GM18909 (cell line): ENCODE data around the gene ARFGEF3.
"Not testable (repeated sequence)": the region's sequence is repeated elsewhere in the genome, so short reads cannot be mapped to it uniquely, and the experiment has no call there.

ENCODE experiments used
- ATAC-seq: cut with Tn5 transposase; IDR thresholded peaks from one replicate; pipeline ENCODE4 v1.9.1; 2021; ENCODE audit warnings: mild to moderate bottlenecking; ENCODE audit not compliant: unreplicated experiment, poor library complexity

Gene ARFGEF3

DNA sequence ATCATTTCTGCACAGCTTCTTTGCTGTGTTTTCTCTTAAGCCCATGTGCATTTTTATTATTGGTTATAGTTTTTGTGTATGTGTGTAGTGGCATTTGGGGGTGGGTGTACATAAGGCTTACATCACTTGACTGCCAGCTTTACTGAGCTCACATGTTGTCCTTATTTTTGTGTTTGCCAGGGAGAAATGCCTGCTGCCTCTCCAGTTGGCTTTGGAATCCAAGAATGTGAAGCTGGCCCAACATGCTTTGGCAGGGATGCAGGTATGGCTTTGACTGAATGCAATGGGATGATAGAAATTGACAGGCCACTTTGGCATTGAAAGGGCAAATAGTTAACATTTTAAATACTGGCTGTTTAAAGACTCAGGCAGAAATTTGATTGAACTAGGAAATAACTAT is 45.1 kb downstream of the ARFGEF3 start:
- no peak for ATAC-seq

DNA sequence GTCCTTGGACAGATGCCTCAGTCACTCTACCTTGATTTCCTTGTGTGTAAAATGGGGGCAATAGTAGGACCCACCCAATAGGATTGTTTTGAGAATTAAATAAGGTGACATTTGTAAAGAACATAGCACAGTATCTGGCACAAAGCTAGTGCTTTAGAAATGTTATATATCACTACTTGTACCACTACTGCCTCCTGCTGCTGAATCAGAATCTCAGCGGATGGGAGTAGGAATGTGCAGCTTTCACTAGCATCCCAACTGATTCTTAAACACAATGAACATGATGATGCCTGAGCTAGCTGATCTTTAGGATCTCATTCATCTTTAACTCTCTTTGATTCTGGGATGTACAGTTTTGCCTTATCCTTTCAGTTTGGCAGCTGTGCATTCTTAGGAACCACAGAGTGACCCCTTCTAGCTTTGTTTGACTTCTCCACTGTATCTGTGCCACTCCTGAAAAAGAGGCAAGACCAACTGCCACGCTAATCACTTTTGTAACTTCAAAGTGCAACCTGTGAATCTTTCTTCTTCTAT is 49.4 kb downstream of the ARFGEF3 start:
- no peak for ATAC-seq

DNA sequence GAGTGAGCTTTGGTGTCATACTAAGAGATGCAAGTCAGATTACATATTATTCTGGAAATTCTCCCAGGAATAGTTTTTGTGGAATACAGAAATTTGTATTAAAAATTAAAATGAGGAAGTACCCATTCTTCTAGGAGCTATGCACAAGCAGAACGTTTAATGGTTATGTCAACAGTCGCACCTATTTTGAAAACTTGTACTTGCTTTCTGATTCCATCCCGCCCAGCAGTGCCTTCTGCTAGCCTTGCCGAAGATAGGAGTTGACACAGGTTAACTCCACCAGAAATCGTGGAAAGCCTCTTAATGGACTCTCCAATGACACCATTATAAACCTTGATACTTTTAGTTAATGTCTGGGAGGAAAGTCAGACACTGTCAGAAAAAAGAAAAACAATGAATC is 49.9 kb downstream of the ARFGEF3 start:
- ATAC-seq = no peak

DNA sequence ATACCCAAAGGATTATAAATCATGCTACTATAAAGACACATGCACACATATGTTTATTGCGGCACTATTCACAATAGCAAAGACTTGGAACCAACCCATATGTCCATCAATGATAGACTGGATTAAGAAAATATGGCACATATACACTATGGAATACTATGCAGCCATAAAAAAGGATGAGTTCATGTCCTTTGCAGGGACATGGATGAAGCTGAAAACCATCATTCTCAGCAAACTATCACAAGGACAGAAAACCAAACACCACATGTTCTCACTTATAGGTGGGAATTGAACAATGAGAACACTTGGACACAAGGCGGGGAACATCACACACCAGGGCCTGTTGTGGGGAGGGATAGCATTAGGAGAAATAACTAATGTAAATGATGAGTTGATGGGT is 50.8 kb downstream of the ARFGEF3 start:
- ATAC-seq = not testable (repeated sequence)

DNA sequence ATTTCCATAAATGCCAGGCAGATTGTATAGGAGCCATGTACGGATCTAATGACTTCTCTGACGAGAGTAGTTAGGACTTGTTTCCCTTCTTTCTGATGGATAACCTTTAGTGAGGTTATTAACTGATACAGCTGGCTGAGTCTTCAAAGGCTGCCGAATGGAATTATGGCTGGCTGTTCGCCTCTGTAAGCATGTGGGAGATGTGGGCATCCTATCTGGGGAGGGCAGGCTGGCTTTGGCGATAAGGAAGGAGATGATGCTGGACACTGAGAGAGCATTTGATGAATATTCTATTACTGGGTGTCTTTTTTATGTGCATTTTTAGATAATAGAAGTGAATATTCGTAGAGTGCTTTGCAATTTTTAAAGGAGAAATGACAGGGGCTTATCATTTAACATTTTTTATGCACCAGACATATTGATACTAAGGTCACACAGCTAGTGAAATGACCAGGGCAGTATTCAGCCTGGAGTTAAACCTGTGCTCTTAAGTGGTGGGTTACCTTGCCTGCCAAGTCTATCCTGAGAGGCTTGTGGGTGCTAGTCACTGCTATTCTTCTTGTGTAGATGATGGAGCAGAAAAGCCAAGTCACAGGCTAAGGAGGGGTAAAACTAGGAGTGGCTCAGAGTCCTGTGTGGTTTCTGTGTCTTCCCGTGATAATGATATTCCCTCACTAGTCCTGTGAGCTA is 53.5 kb downstream of the ARFGEF3 start:
- ATAC-seq = no peak

DNA sequence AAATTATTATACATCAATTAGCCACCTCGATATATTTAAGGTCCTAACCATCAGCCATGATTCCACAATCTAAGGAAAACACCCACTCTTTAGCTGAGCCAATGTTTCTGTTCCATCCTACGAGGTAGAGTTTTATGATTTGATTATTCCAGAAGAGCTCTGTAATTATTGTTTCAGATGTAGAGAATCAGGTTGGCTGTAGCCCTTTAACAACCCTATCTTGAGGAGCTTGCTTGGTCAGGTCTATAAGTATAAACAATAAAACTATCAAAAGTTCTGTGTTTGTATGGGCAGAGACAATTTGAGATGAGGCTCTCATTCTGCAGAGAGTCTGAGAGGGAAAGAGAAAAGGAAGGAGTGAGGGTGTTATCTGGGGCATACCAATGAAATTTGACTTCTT is 56.7 kb downstream of the ARFGEF3 start, which contains the start of gene PBOV1:
Gene PBOV1, minus strand, starts transcription at position 43 of the 400 bp plus-strand sequence. CDS start 96 bp downstream, outside the sequence.
- ATAC-seq = no peak

DNA sequence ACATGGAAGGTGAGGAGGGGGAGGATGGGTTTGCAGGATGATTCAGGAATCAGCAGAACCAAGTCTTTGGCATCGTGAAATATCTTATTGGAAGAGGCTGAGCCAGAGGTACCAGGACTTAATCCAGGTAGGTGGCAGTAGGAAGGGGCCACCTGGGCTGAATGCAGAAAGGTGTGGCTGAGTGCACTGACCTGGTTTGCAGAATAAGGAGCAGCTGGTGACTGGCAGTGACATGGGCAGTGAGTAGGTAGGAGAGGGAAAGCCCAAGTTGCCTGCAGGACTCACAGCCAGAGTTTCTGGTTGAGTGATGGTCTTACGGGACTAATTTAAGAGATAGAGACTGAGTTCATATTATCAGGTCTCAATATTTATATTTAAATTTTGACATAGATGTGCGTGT is 57.7 kb downstream of the ARFGEF3 start:
- ATAC-seq = no peak

DNA sequence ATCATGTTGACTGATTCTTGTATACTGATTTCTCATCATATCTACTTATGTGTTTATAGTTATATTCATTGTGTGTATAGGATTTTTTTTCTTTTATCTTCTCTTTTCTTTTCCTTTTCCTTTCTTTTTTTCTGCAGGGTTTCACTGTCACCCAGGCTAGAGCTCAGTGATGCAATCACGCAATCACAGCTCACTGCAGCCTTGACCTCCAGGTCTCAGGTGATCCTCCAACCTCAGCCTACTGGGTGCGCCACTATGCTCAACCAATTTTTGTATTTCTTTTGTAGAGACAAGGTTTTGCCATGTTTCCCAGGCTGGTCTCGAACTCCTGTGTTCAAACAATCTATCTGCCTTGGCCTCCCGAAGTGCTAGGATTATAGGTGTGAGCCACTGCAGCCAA is 58.2 kb downstream of the ARFGEF3 start:
- ATAC-seq = no peak

DNA sequence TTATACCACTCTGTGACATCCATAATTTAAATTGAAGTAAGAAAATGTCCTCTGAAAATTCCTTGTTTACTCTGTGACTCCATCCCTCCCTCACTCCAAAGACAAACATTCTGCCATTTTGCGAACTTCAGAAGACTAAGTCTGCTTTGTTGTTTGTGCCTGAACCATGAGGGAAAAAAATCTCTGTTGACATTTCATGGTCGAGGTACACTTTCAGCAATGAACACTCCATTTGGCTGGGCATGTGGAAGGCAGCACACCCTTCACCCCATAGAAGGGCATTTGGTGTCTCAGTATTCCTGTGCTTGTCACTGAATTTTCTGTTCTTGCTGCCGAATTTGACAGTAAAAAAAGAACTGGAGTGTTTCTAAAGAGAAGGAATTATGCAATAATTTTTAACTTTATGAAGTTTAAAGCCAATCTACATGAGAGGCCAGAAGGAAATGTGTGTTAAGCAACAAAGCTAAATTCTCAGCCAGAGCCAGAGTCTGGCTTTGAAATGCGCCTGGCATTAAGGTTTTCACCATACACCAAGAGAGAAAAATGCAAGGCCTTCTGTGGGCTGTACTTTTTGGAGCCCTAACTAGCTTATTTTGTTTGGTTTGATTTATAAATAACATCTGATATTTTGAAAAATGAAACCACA is 61.3 kb downstream of the ARFGEF3 start:
- ATAC-seq = no peak

DNA sequence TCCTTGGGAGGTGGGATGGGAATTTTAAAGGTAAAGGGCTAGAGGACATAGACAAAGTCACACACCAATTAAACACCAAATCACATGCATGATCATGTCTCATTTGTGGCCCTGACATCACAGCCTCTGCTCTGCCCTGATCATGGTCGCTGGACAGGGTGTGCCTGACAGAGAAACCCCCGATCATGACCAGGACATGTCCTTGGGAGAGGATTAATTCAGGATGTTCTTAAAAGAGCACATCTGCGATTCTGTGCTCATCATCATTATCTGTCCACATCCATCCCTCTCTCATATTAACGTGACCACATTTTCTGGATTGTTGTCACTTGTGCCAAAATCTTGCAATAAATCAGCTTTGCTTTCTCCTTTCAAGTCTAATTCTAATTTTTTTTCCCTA is 64.2 kb downstream of the ARFGEF3 start:
- no peak for ATAC-seq

DNA sequence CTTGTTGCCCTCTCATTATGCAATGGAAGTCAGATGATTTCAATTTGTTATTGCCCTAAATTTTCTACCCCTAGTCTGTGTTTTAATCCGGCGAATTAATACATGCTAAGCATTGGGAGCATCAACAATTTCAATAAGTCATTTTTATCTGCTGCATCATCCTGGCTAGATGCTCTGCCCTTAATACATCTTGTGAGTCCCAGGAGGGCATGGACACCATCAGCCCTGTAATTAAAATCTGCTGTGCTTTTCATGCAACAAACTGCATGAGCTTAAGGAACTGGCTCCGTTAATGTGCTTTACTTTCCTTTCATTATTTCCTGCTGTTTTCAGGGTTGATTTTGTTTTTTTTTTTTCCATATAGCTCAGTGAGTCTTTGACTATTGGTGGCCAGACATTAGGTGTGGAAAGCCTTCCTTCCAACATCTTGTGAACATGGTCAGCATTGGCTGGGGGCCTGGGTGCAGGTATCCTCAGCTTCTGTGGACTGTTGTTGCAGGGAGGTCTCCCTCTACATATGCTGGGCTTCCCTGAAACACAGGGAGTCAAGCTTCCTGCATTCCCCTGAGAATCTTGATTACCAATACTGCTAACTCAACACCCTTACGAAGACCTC is 65.1 kb downstream of the ARFGEF3 start:
- ATAC-seq = no peak

DNA sequence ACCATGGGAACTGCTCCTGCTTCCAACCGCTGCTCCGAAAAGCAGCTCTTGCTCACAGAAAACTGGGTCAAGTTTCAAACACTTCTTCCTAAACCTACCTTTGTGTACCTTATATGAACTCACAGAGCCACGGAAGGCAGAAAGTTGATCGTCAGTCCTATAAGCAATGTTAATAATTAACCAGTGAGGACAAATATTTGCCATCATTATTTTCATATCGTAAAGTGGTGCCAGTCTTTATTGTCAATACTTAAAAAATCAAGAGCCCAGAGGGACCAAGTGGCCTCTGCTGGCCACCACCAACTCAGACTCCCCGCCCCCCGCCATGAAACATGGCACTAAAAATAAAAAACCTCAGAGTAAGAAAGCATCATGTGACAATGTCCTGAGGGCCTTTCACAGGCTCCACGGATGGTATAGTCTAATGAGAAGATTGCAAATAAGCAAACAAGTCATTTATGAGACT is 65.6 kb downstream of the ARFGEF3 start:
- ATAC-seq = no peak

DNA sequence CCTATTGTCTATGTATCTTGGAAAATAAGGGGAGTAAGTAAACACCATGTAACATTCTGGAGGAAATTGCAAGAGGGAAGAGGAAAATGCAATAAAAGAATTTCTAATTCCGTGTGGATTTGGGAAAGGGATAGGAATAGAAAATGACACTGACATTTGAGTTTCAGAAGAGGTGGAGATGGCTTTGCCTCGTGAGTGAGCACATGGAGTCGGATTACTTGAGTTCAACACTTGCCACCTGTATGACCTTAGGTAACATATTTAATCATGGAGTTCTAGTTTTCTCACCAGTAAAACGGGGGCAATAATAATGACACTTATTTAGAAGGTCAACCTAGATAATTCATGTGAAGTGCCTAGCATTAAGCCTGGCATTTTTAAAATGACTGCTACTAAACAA is 67.3 kb downstream of the ARFGEF3 start:
- no peak for ATAC-seq

DNA sequence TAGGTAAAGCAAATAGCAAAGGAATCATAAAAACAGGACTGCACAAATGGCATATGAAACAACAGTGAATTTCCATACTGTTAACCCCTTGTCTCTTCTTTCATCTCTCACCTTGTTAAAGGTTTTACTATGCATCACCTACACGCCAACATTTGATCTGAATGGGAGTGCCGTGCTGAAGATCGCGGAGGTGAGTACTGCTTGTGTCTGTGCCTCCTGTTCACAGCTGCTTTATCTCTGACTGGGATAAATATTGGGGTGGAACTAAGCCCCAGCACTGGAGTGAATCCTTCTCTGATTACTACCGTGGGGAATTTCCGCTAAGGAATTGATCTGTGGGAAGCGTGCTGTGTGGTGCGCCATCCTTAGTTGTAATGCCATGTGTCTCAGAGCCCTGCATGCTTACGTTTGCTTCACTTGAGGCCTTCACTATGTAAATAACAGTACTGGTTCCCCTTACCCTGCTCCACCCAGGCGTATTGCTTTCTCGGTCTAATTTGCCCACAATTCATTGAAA is 68.0 kb downstream of the ARFGEF3 start:
- ATAC-seq = no peak

DNA sequence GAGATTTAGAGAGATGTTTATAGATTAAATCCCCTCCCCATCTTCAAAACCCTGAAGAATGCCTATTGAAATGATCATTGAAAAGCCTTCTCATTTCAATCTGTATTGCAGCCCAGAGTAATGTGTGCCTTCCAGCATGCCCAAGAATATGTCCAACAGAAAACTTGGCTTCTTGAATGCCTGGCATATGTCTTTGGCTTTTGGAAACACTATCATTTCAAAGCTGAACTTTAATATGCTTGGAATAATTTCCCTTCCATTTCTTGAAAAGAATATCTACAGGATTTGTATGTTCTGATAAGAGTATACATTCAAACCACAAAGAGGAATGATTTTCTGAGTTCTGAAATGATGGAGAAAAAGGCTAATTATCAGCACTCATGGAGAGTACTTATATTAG is 68.5 kb downstream of the ARFGEF3 start:
- no peak for ATAC-seq

DNA sequence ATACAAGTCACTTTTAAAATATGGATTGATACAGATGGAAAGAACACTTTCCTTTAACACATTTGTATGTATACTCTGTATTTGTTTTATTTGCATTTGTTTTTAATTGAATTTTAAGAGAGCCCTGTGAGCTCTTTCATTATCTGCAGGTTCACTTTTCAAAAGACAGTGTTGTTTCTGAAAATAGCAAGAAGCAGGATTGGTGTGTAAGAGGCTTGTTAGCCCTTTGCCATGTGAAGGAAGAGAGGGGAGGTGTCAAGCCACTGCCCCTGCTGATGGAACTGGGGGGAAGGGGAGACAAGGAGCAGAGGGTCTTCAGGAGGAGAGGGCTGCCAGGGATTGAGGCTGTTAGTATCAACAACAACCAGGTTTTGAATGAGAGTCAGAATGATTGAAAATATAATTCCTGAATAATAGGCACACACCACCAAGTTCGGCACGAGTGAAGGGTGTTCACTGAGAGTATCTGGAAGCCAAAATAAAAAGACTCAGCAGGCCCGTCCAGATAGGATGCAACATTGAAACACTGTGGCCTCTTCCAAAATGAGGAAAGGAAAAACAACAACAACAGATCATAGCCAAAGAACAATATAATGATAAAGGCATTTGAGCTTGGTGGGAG is 69.1 kb downstream of the ARFGEF3 start:
- ATAC-seq = no peak

DNA sequence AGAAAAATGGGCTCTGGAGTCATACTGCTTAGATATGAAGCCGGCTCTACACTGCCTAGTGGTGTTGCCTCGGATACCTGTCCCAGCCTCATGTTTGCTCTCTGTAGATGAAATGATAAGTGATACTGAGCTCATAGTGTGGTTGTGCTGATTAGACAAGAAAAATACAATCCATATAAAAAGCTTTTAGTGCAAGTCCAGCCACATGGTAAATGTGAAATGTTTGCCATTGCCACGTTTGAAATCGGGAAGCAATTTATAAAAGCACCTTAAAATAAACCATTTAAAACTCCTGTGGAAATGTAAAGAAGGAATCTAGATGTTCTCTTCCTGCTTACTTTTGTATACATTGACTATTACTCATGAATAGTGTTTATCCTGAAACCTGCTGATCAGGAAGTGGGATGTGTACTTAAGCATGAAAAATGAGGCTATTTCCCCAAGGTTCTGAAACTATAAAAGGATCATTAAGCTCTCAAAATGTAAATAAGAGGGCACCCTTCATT is 69.7 kb downstream of the ARFGEF3 start:
- no peak for ATAC-seq

DNA sequence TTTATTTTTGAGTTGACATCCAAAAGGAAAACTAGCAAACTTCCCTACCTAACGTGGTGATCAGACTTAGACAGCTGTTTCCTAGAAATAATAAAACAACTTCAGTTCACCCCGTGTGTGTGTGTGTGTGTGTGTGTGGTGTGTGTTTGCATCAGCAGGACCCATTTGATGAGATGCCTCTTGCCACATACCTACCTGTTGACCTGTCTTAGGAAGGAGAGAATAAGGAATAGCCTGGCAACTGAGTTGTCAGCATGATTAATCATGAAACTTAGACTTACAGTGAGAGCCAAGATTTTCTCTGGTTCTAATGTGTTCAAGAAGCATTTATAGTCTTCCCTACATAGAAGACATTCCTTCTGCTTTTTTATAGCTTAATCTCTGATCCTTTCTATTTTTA is 72.6 kb downstream of the ARFGEF3 start:
- no peak for ATAC-seq

DNA sequence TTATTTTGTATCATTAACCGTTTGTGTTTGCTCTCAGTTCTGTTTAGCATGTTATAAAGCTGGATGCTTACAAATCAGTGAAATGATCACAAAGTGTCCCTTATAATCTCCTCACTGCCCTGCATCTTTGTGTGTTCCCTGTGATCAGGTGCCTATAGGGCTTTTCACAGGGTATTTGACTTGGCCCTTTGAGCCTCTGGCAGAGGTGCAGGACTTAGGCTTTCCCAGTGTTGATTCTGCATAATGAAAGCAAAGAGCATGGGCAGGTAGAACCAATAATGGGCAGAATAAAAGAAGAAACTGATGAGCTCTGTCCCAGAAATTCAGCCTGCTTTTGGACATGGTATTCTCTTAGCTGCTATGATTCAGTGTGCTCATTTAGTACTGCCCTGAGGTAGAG is 73.5 kb downstream of the ARFGEF3 start:
- ATAC-seq = no peak

DNA sequence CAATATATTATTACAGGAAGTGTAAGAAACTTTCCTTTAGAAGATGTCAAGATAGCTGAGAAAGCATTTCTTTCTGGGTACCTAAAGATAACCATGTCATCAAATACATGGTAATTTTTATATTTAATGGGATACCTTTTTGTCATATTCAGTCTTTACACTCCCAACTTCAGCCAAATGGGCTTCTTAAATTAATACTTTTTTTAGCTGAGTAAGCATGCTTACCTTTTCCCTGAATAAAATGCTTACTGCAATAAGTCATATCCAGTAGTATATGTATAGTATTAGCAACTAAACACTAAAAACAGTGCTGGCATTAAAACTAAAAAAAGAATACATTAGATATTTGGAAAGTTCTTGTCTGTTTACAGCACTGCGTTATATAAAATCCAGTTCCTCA is 74.0 kb downstream of the ARFGEF3 start:
- no peak for ATAC-seq
